Neural progenitor cell (in vitro differentiated cells): ENCODE results near the gene LRRN4. TPM values are rescaled to one million over a fixed set of nuclear protein-coding genes. Genes with fewer than 3 reads are reported as not detected.
"Not testable (repeated sequence)": the region's sequence is repeated elsewhere in the genome, so short reads cannot be mapped to it uniquely, and the experiment has no call there.

Experiments used
- DNase-seq: peaks from one replicate; pipeline ENCODE4 v3.0.0-alpha.2; 2016; ENCODE audit warnings: low spot score
- H2AFZ ChIP-seq: fragments of 200-600 bp; sonication (generic); replicated peaks from 2 replicates; pipeline ENCODE4 v1.6.1; 2016; ENCODE audit warnings: antibody characterized with exemption
- H3F3A ChIP-seq: fragments of 200-600 bp; sonication (generic); 2 replicates; pipeline ENCODE4 v1.6.1; 2016; ENCODE audit warnings: antibody characterized with exemption, low read depth
- H3K27ac ChIP-seq: fragments of 200-600 bp; sonication (generic); 2 replicates; pipeline ENCODE4 v1.5.1; 2016; ENCODE audit warnings: mild to moderate bottlenecking
- H3K27me3 ChIP-seq: fragments of 200-600 bp; sonication (generic); 2 replicates; pipeline ENCODE4 v1.6.1; 2016; ENCODE audit warnings: mild to moderate bottlenecking, moderate library complexity
- H3K36me3 ChIP-seq: fragments of 200-600 bp; sonication (generic); 2 replicates; pipeline ENCODE4 v1.5.1; 2016
- H3K4me1 ChIP-seq: fragments of 200-600 bp; sonication (generic); 2 replicates; pipeline ENCODE4 v1.6.1; 2016; ENCODE audit warnings: mixed run types
- H3K4me2 ChIP-seq: fragments of 200-600 bp; sonication (generic); 2 replicates; pipeline ENCODE4 v1.6.1; 2016
- H3K4me3 ChIP-seq: fragments of 200-600 bp; sonication (generic); 2 replicates; pipeline ENCODE4 v1.5.1; 2016
- H3K79me2 ChIP-seq: fragments of 200-600 bp; sonication (generic); 2 replicates; pipeline ENCODE4 v1.6.1; 2016; ENCODE audit warnings: low read depth
- H3K9ac ChIP-seq: fragments of 200-600 bp; sonication (generic); 2 replicates; pipeline ENCODE4 v1.6.1; 2016
- H3K9me3 ChIP-seq: fragments of 200-600 bp; sonication (generic); 2 replicates; pipeline ENCODE4 v1.5.1; 2016; ENCODE audit warnings: low read depth
- H4K20me1 ChIP-seq: fragments of 200-600 bp; sonication (generic); 2 replicates; pipeline ENCODE4 v1.6.1; 2016; ENCODE audit warnings: low read depth
- H3K27ac Mint-ChIP-seq: 3 replicates; pipeline ENCODE4 v1.8.0; 2021; ENCODE audit warnings: mixed read lengths
- H3K27me3 Mint-ChIP-seq: 2 replicates; pipeline ENCODE4 v1.8.0; 2022; ENCODE audit warnings: low read depth, mild to moderate bottlenecking, inconsistent platforms, moderate library complexity, mixed read lengths; ENCODE audit not compliant: insufficient read depth
- H3K36me3 Mint-ChIP-seq: 3 replicates; pipeline ENCODE4 v1.8.0; 2021; ENCODE audit warnings: mixed read lengths
- H3K4me1 Mint-ChIP-seq: 3 replicates; pipeline ENCODE4 v1.8.0; 2021; ENCODE audit warnings: mixed read lengths
- H3K4me3 Mint-ChIP-seq: 3 replicates; pipeline ENCODE4 v1.8.0; 2021; ENCODE audit warnings: mild to moderate bottlenecking, moderate library complexity, mixed read lengths
- H3K9me3 Mint-ChIP-seq: 3 replicates; pipeline ENCODE4 v1.8.0; 2020; ENCODE audit warnings: mixed read lengths
- CTCF ChIP-seq: fragments of 200-600 bp; sonication (generic); IDR thresholded peaks from 2 replicates; pipeline ENCODE4 v1.5.1; 2017; ENCODE audit warnings: antibody characterized with exemption, mild to moderate bottlenecking
- EZH2 ChIP-seq: fragments of 200-600 bp; sonication (generic); IDR thresholded peaks from 2 replicates; pipeline ENCODE4 v1.6.1; 2017; ENCODE audit warnings: antibody characterized with exemption, mild to moderate bottlenecking, moderate library complexity
- EZH2phosphoT487 ChIP-seq: fragments of 200-600 bp; sonication (generic); IDR thresholded peaks from 2 replicates; pipeline ENCODE4 v1.6.1; 2017; ENCODE audit warnings: antibody characterized with exemption
- total RNA-seq: library from RNA; depleted of rRNA; stranded (reverse); fragments of >200 nt; gene quantifications from 2 replicates; pipeline ENCODE4 v1.2.3, GENCODE V29; 2015; ENCODE audit warnings: low replicate concordance

Gene LRRN4
- total RNA-seq, 1 donor from 2014 or later: not detected

GRCh38 chr20:6055981-6056569, 2.2 kb upstream of the LRRN4 start:
- no peak overlapping the region for H3K27ac Mint-ChIP-seq
- Histone ChIP-seq H3K27me3 (peaks cover 40% of the 10 kb centered on the region), H3K79me2 (no peaks in the 10 kb centered on the region), H4K20me1 (no peaks in the 10 kb centered on the region), H2AFZ (no peak overlapping the region), H3K4me3 (no peak overlapping the region), H3K9ac (no peak overlapping the region), H3K27ac (no peak overlapping the region), H3K9me3 (no peaks in the 10 kb centered on the region), H3K4me1 (peaks cover 10% of the 10 kb centered on the region), H3K4me2 (no peak overlapping the region), H3K36me3 (no peaks in the 10 kb centered on the region), H3F3A (peaks cover 5% of the 10 kb centered on the region)
- no peak for TF ChIP-seq EZH2
- no peak for TF ChIP-seq EZH2phosphoT487
- no peak for TF ChIP-seq CTCF
- H3K27me3 Mint-ChIP-seq: peaks cover 34% of the 10 kb centered on the region
- H3K36me3 Mint-ChIP-seq: no peaks in the 10 kb centered on the region
- H3K9me3 Mint-ChIP-seq: no peaks in the 10 kb centered on the region
- no peak for DNase-seq
- peaks cover 5% of the 10 kb centered on the region for H3K4me1 Mint-ChIP-seq
- no peak overlapping the region for H3K4me3 Mint-ChIP-seq

DNA sequence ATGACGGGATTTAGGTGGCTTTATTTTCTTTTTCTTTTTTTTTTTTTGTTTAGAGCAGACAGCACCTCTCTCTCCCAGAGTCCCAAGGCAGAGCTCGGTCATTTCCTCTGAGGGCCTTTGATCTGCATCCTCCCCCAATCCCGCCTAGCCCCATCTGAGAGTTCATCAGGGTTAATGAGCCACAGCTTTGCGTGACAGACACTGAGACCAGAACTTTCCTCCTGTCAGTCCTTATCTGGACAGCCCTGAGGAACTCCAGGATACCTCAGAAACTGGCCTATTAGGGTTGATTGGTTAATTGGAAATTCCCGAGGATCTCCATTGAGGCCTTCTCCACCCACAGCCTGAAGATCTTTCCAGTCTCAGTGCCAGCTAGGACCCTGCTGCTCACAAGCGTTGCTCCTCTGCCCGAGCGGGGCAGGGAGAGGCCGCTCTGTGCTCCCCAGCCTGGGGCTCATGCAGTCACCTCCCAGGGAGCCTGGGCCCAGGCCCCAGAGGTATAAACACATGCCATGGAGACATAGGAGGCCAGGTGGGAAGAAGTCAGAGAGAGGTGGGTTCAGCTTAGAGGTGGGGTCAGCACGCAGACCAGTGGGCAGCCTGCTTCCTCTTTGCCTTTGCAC, 1.4 kb upstream of the LRRN4 start:
- Histone ChIP-seq H2AFZ (no peak overlapping the region), H3K27me3 (peaks cover 48% of the 10 kb centered on the region), H3K4me1 (peaks cover 10% of the 10 kb centered on the region), H3K36me3 (no peaks in the 10 kb centered on the region), H3K79me2 (no peaks in the 10 kb centered on the region), H3K9ac (no peak overlapping the region), H3K9me3 (no peaks in the 10 kb centered on the region), H3K4me3 (no peak overlapping the region), H3F3A (peaks cover 5% of the 10 kb centered on the region), H4K20me1 (no peaks in the 10 kb centered on the region), H3K4me2 (no peak overlapping the region), H3K27ac (no peak overlapping the region)
- no peak overlapping the region for H3K4me3 Mint-ChIP-seq
- peaks cover 42% of the 10 kb centered on the region for H3K27me3 Mint-ChIP-seq
- no peaks in the 10 kb centered on the region for H3K36me3 Mint-ChIP-seq
- H3K9me3 Mint-ChIP-seq: no peaks in the 10 kb centered on the region
- TF ChIP-seq EZH2: no peak
- no peak for DNase-seq
- no peak overlapping the region for H3K27ac Mint-ChIP-seq
- H3K4me1 Mint-ChIP-seq: peaks cover 5% of the 10 kb centered on the region

DNA sequence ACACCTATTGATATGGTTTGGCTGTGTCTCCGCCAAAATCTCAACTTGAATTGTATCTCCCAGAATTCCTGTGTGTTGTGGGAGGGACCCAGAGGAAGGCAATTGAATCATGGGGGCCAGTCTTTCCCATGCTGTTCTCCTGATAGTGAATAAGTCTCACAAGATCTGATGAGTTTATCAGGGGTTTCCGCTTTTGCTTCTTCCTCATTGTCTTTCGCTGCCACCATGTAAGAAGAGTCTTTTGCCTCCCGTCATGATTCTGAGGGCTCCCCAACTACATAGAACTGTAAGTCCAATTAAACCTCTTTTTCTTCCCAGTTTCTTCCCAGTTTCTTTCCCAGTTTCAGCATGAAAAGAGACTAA, 810 bp upstream of the LRRN4 start:
- H3K36me3 ChIP-seq, H3K27ac ChIP-seq, H3K9me3 Mint-ChIP-seq, H3F3A ChIP-seq, DNase-seq, H3K4me1 Mint-ChIP-seq, H3K4me2 ChIP-seq, H3K4me3 Mint-ChIP-seq, H3K27ac Mint-ChIP-seq, H3K9ac ChIP-seq, H3K4me3 ChIP-seq, H3K79me2 ChIP-seq, H4K20me1 ChIP-seq, H3K9me3 ChIP-seq, H2AFZ ChIP-seq, H3K36me3 Mint-ChIP-seq: not testable (repeated sequence)
- Histone ChIP-seq H3K27me3 (peaks cover 54% of the 10 kb centered on the region), H3K4me1 (peaks cover 10% of the 10 kb centered on the region)
- peaks cover 44% of the 10 kb centered on the region for H3K27me3 Mint-ChIP-seq

- peaks cover 5% of the 10 kb centered on the region for H3F3A ChIP-seq
- peak overlapping the region; percentile 87 for H2AFZ ChIP-seq
- H3K27me3 Mint-ChIP-seq: peaks cover 45% of the 10 kb centered on the region
- peaks cover 2% of the 10 kb centered on the region for H3K36me3 Mint-ChIP-seq
- H3K36me3 ChIP-seq: no peaks in the 10 kb centered on the region
- no peak overlapping the region for H3K27ac ChIP-seq
- H3K79me2 ChIP-seq: no peaks in the 10 kb centered on the region
- H3K4me1 ChIP-seq: peaks cover 10% of the 10 kb centered on the region
- H3K4me3 ChIP-seq: no peak overlapping the region
- no peaks in the 10 kb centered on the region for H4K20me1 ChIP-seq
- TF ChIP-seq EZH2 (no peak), CTCF (no peak), EZH2phosphoT487 (no peak)
- no peak overlapping the region for H3K27ac Mint-ChIP-seq
- no peaks in the 10 kb centered on the region for H3K9me3 Mint-ChIP-seq
- H3K9ac ChIP-seq: no peak overlapping the region
- peaks cover 67% of the 10 kb centered on the region for H3K27me3 ChIP-seq
- H3K4me2 ChIP-seq: no peak overlapping the region
- peak overlapping the region; percentile 76 for H3K4me3 Mint-ChIP-seq
- H3K9me3 ChIP-seq: no peaks in the 10 kb centered on the region
- no peak for DNase-seq
- peaks cover 5% of the 10 kb centered on the region for H3K4me1 Mint-ChIP-seq
Measured at GRCh38 chr20:6053064-6053775, 640 bp downstream of the LRRN4 start.
